DOHH2 (cell line): ENCODE measurements around the gene SBK2.
A peak's percentile ranks its signal among the peaks of the same experiment; 100 is the strongest.

ENCODE experiments used
- H3F3A ChIP-seq: fragments of 200-600 bp; sonication (generic), shearing (Covaris generic); 2 replicates; pipeline ENCODE4 v1.6.0; 2016; ENCODE audit warnings: antibody characterized with exemption, mild to moderate bottlenecking; ENCODE audit not compliant: control insufficient read depth, insufficient read depth
- H3K27ac ChIP-seq: fragments of 200-600 bp; sonication (generic); 2 replicates; pipeline ENCODE4 v1.5.1; 2014; ENCODE audit warnings: low read depth, mild to moderate bottlenecking, low read length, moderate library complexity
- H3K27me3 ChIP-seq: fragments of 200-600 bp; sonication (generic); 2 replicates; pipeline ENCODE4 v1.6.1; 2014; ENCODE audit warnings: mild to moderate bottlenecking, low read length, mixed read lengths; ENCODE audit not compliant: control insufficient read depth
- H3K36me3 ChIP-seq: fragments of 200-600 bp; sonication (generic); 2 replicates; pipeline ENCODE4 v1.6.1; 2014; ENCODE audit warnings: mild to moderate bottlenecking, low read length, moderate library complexity, mixed read lengths; ENCODE audit not compliant: control insufficient read depth
- H3K4me1 ChIP-seq: fragments of 200-600 bp; sonication (generic); 2 replicates; pipeline ENCODE4 v1.6.1; 2014; ENCODE audit warnings: mild to moderate bottlenecking, low read length, mixed read lengths; ENCODE audit not compliant: control insufficient read depth
- H3K4me2 ChIP-seq: fragments of 200-600 bp; sonication (generic); 2 replicates; pipeline ENCODE4 v1.6.0; 2014; ENCODE audit warnings: mild to moderate bottlenecking, low read length, moderate library complexity
- H3K4me3 ChIP-seq: fragments of 200-600 bp; sonication (generic); 2 replicates; pipeline ENCODE4 v1.5.1; 2014; ENCODE audit warnings: mild to moderate bottlenecking, low read length, mixed read lengths
- H3K79me2 ChIP-seq: fragments of 200-600 bp; sonication (generic); 2 replicates; pipeline ENCODE4 v1.6.1; 2014; ENCODE audit warnings: mild to moderate bottlenecking, low read length, mixed read lengths; ENCODE audit not compliant: control insufficient read depth
- H3K9me2 ChIP-seq: fragments of 200-600 bp; sonication (generic); replicated peaks from 2 replicates; pipeline ENCODE4 v1.6.1; 2014; ENCODE audit warnings: mild to moderate bottlenecking, low read length, mixed read lengths; ENCODE audit not compliant: control insufficient read depth
- H3K9me3 ChIP-seq: fragments of 200-600 bp; sonication (generic); 2 replicates; pipeline ENCODE4 v1.6.1; 2014; ENCODE audit warnings: antibody characterized with exemption, low read length, mixed read lengths; ENCODE audit not compliant: control insufficient read depth, insufficient read depth
- H4K20me1 ChIP-seq: fragments of 200-600 bp; sonication (generic); 2 replicates; pipeline ENCODE4 v1.6.0; 2014; ENCODE audit warnings: low read depth, mild to moderate bottlenecking, antibody characterized with exemption, low read length, moderate library complexity; ENCODE audit not compliant: control insufficient read depth, insufficient read depth
- CTCF ChIP-seq: fragments of 200-600 bp; sonication (generic); IDR thresholded peaks from one replicate; pipeline ENCODE4 v1.5.1; 2014; ENCODE audit warnings: antibody characterized with exemption, mild to moderate bottlenecking, low read depth, low read length; ENCODE audit not compliant: poor library complexity, severe bottlenecking
- EZH2phosphoT487 ChIP-seq: fragments of 200-600 bp; sonication (generic); IDR thresholded peaks from 2 replicates; pipeline ENCODE4 v1.6.1; 2017; ENCODE audit warnings: borderline replicate concordance, mild to moderate bottlenecking, antibody characterized with exemption, low read length, moderate library complexity, mixed read lengths

Gene SBK2

DNA sequence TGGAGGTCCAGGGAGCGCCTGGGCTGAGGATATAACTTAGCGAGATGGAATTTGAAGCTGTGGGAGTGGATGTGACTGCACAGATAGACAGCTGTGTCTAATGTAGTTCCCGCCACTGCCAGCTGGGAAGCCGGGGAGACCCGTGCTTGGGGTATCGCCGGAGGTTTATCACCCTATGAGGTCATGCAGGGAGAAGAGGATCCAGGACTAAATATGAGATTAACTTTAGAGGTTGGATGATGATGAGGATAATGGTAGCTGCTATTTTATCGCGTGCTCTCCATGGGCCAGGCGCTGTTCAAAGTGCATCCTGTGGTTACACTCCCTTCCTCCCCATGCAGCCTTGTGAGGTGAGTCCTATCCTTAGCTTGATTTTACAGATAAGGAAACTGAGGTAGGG, 28.8 kb downstream of the SBK2 start:
- H3K4me1 ChIP-seq: peaks cover 8% of the 10 kb centered on the region
- no peaks in the 10 kb centered on the region for H3F3A ChIP-seq
- TF ChIP-seq CTCF (no peak), EZH2phosphoT487 (no peak)
- H3K27me3 ChIP-seq: peaks cover 3% of the 10 kb centered on the region; the same call in 1 of the 2 replicates
- peaks cover 4% of the 10 kb centered on the region for H3K9me3 ChIP-seq
- H3K79me2 ChIP-seq: no peaks in the 10 kb centered on the region
- H4K20me1 ChIP-seq: no peaks in the 10 kb centered on the region
- H3K27ac ChIP-seq: no peak overlapping the region
- no peak overlapping the region for H3K4me3 ChIP-seq
- H3K36me3 ChIP-seq: no peaks in the 10 kb centered on the region
- no peaks in the 10 kb centered on the region for H3K9me2 ChIP-seq
- no peak overlapping the region for H3K4me2 ChIP-seq

DNA sequence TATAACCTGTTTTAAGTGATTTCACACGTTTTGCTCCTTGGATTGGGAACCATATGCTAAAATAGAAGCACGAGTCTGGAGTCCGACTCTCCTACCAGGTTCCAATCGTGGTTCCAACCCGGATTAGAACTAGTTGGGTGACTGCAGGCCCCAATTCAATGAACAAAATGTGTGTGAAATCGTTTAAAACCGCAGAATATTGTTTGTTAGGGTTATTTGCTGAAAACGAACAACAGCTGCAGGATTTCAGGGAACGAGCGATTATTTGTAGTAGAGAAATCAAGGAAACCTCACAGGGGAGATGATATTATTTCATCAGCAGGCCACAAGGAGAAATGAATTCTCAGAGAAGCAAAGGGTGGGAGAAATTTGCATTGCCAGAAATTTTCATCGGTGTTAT, 32.0 kb downstream of the SBK2 start:
- no peak overlapping the region for H3K27ac ChIP-seq
- H3K4me2 ChIP-seq: no peak overlapping the region
- H3K36me3 ChIP-seq: no peaks in the 10 kb centered on the region
- TF ChIP-seq EZH2phosphoT487 (no peak), CTCF (no peak)
- H3K9me2 ChIP-seq: no peaks in the 10 kb centered on the region
- no peak overlapping the region for H3K4me3 ChIP-seq
- peaks cover 8% of the 10 kb centered on the region for H3K4me1 ChIP-seq
- H3K79me2 ChIP-seq: no peaks in the 10 kb centered on the region
- H3K9me3 ChIP-seq: peaks cover 5% of the 10 kb centered on the region
- no peaks in the 10 kb centered on the region for H4K20me1 ChIP-seq
- H3K27me3 ChIP-seq: no peaks in the 10 kb centered on the region
- 0 out of 2 replicates have a peak, but pooled peaks cover 4% of the 10 kb centered on the region for H3F3A ChIP-seq

- peaks cover 5% of the 10 kb centered on the region for H3K9me3 ChIP-seq
- no peak overlapping the region for H3K27ac ChIP-seq
- H4K20me1 ChIP-seq: no peaks in the 10 kb centered on the region
- TF ChIP-seq CTCF (no peak), EZH2phosphoT487 (no peak)
- H3K4me3 ChIP-seq: peak overlapping the region; percentile 77
- H3K27me3 ChIP-seq: no peaks in the 10 kb centered on the region
- no peaks in the 10 kb centered on the region for H3K36me3 ChIP-seq
- H3K4me1 ChIP-seq: peaks cover 8% of the 10 kb centered on the region
- no peaks in the 10 kb centered on the region for H3K9me2 ChIP-seq
- peak overlapping the region; percentile 91 for H3K4me2 ChIP-seq
- 0 out of 2 replicates have a peak, but pooled peaks cover 4% of the 10 kb centered on the region for H3F3A ChIP-seq
- no peaks in the 10 kb centered on the region for H3K79me2 ChIP-seq
Observed at GRCh38 chr19:55504252-55504603, 32.7 kb downstream of the SBK2 start.
